Measurements from ENCODE around the gene HYDIN.
"Not testable (repeated sequence)": the region's sequence is repeated elsewhere in the genome, so short reads cannot be mapped to it uniquely, and the experiment has no call there.

DNA sequence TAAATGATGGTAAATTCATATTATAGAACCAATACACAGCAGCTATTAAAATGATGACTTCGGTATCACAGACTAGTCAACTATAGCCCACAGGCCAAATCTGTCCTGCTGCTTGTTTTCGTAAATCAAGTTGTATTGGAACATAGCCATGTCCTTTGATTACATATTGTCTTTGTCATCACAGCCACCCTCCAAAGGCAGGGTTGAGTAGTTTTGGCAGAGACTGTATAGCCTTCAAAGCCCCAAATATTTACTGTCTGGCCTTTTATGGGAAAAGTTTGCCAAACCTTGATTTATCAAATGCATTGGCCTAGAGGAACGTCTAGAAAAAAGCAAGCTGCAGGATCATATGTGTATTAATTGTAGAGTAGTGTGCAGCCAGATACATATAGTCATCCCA, 270.4 kb downstream of the HYDIN start:
- TF ChIP-seq, protein P1, sequence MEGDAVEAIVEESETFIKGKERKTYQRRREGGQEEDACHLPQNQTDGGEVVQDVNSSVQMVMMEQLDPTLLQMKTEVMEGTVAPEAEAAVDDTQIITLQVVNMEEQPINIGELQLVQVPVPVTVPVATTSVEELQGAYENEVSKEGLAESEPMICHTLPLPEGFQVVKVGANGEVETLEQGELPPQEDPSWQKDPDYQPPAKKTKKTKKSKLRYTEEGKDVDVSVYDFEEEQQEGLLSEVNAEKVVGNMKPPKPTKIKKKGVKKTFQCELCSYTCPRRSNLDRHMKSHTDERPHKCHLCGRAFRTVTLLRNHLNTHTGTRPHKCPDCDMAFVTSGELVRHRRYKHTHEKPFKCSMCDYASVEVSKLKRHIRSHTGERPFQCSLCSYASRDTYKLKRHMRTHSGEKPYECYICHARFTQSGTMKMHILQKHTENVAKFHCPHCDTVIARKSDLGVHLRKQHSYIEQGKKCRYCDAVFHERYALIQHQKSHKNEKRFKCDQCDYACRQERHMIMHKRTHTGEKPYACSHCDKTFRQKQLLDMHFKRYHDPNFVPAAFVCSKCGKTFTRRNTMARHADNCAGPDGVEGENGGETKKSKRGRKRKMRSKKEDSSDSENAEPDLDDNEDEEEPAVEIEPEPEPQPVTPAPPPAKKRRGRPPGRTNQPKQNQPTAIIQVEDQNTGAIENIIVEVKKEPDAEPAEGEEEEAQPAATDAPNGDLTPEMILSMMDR (IDR thresholded peaks at IDR 0.05), result not testable (repeated sequence)
- TF ChIP-seq EP300 (IDR thresholded peaks at IDR 0.05); RNF2 (IDR thresholded peaks at IDR 0.05; ENCODE audit: borderline replicate concordance, low read depth); JUN (IDR thresholded peaks at IDR 0.05); POLR2A (IDR thresholded peaks at IDR 0.05; ENCODE audit: low read length); ZNF302 (CRISPR knock-in tag; IDR thresholded peaks at IDR 0.05); TP53 (CRISPR knock-in tag; IDR thresholded peaks at IDR 0.05): not testable (repeated sequence)
- TF ChIP-seq, protein P2, sequence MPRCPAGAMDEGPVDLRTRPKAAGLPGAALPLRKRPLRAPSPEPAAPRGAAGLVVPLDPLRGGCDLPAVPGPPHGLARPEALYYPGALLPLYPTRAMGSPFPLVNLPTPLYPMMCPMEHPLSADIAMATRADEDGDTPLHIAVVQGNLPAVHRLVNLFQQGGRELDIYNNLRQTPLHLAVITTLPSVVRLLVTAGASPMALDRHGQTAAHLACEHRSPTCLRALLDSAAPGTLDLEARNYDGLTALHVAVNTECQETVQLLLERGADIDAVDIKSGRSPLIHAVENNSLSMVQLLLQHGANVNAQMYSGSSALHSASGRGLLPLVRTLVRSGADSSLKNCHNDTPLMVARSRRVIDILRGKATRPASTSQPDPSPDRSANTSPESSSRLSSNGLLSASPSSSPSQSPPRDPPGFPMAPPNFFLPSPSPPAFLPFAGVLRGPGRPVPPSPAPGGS (IDR thresholded peaks at IDR 0.05), result not testable (repeated sequence)
- TF ChIP-seq, protein P3, sequence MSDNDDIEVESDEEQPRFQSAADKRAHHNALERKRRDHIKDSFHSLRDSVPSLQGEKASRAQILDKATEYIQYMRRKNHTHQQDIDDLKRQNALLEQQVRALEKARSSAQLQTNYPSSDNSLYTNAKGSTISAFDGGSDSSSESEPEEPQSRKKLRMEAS (IDR thresholded peaks at IDR 0.05), result not testable (repeated sequence)

Measured in A549 (cell line).